ENCODE data around the gene DNAJB4.
"Not testable (repeated sequence)": the region's sequence is repeated elsewhere in the genome, so short reads cannot be mapped to it uniquely, and the experiment has no call there.

Gene DNAJB4

GRCh38 chr1:78004719-78005447, at the start of gene DNAJB4:
DNAJB4 (plus strand) TSS chr1:78004939; CDS start chr1:78005111, 172 bp downstream.
- peak; percentile 67 for DNase-seq

- DNase-seq: no peak
Measured at GRCh38 chr1:77955709-77956108, 49.0 kb upstream of the DNAJB4 start.

- no peak for DNase-seq
Measured at GRCh38 chr1:77956464-77956863, 48.3 kb upstream of the DNAJB4 start.

GRCh38 chr1:77958391-77958790, 46.3 kb upstream of the DNAJB4 start:
- no peak for DNase-seq

GRCh38 chr1:77958850-77959249, 45.9 kb upstream of the DNAJB4 start:
- DNase-seq: no peak

GRCh38 chr1:77961392-77961791, 43.3 kb upstream of the DNAJB4 start:
- no peak for DNase-seq

GRCh38 chr1:77966291-77966690, 38.4 kb upstream of the DNAJB4 start:
- DNase-seq: no peak

GRCh38 chr1:77970192-77970591, 34.5 kb upstream of the DNAJB4 start:
- DNase-seq: no peak

- DNase-seq: no peak
Measured at GRCh38 chr1:77972080-77972479, 32.7 kb upstream of the DNAJB4 start.

- no peak for DNase-seq
Measured at GRCh38 chr1:77975386-77975785, 29.4 kb upstream of the DNAJB4 start.

GRCh38 chr1:77975907-77976306, 28.8 kb upstream of the DNAJB4 start:
- no peak for DNase-seq

GRCh38 chr1:77976433-77977076, 28.2 kb upstream of the DNAJB4 start:
- no peak for DNase-seq

GRCh38 chr1:77977989-77978292, 26.8 kb upstream of the DNAJB4 start:
- no peak for DNase-seq

GRCh38 chr1:77978293-77978968, 26.3 kb upstream of the DNAJB4 start:
- peak; percentile 76 for DNase-seq

GRCh38 chr1:77978969-77979876, 25.5 kb upstream of the DNAJB4 start, which contains the start of gene FUBP1:
FUBP1 (minus strand) TSS chr1:77979072; CDS start chr1:77979004, 68 bp downstream.
- DNase-seq: peak; percentile 94

GRCh38 chr1:77983352-77983996, 21.3 kb upstream of the DNAJB4 start:
- DNase-seq: not testable (repeated sequence)

- no peak for DNase-seq
Measured at GRCh38 chr1:77983997-77984355, 20.8 kb upstream of the DNAJB4 start.

- no peak for DNase-seq
Measured at GRCh38 chr1:77984629-77985028, 20.1 kb upstream of the DNAJB4 start.

- DNase-seq: no peak
Measured at GRCh38 chr1:77986810-77987209, 17.9 kb upstream of the DNAJB4 start.

- no peak for DNase-seq
Measured at GRCh38 chr1:77987919-77988318, 16.8 kb upstream of the DNAJB4 start.

GRCh38 chr1:77989744-77990143, 15.0 kb upstream of the DNAJB4 start:
- DNase-seq: no peak

GRCh38 chr1:77990629-77991204, 14.0 kb upstream of the DNAJB4 start:
- no peak for DNase-seq
